ENCODE measurements around the gene LRRN1. TPM values are rescaled to one million over a fixed set of nuclear protein-coding genes. Genes with fewer than 3 reads are reported as not detected.

Gene LRRN1
- total and polyA plus RNA-seq, 2 of the 4 experiments (the other 2 are of a cell fraction), result 0.18 to 0.41 TPM

GRCh38 chr3:3825035-3825434, 25.8 kb downstream of the LRRN1 start:
- dilution Hi-C loops (cut with HindIII; ENCODE audit: low sequenced_read_pairs, unreplicated experiment), result no loop called here
- H4K91ac ChIP-seq (ENCODE audit: insufficient read depth, low read depth, low read length), result no peak overlapping the region
- no peaks in the 10 kb centered on the region for H3K36me3 ChIP-seq (ENCODE audit: control insufficient read depth, insufficient read depth, low read length)
- H4K5ac ChIP-seq (ENCODE audit: low read depth, low read length), result no peak overlapping the region
- H4K20me1 ChIP-seq (ENCODE audit: insufficient read depth, low read length), result no peaks in the 10 kb centered on the region
- intact Hi-C loops (cut with micrococcal nuclease), result no loop called here
- BruUV-seq (replicated peaks), result no TSS peak
- no peak overlapping the region for H3K56ac ChIP-seq (ENCODE audit: extremely low read depth, insufficient read depth, low read length)
- in situ Hi-C loops (cut with MboI; ENCODE audit: low sequenced_read_pairs), result no loop called here
- H2AK9ac ChIP-seq (replicated peaks; ENCODE audit: low read depth, low read length, poor library complexity), result no peak overlapping the region
- H2BK5ac ChIP-seq (ENCODE audit: low read depth, low read length, poor library complexity, severe bottlenecking), result no peak overlapping the region
- TF ChIP-seq CTCF (conservative IDR thresholded peaks at IDR 0.05; ENCODE audit: low read depth, low read length) (no peak), FOS (IDR thresholded peaks at IDR 0.05; ENCODE audit: low read depth, low read length) (no peak), RAD21 (IDR thresholded peaks at IDR 0.05; ENCODE audit: low read length) (no peak), MXI1 (IDR thresholded peaks at IDR 0.05; ENCODE audit: borderline replicate concordance, low read depth, low read length) (no peak), USF2 (IDR thresholded peaks at IDR 0.05; ENCODE audit: low read depth, low read length) (no peak), SMC3 (IDR thresholded peaks at IDR 0.05; ENCODE audit: low read depth, low read length) (no peak), CEBPB (IDR thresholded peaks at IDR 0.05; ENCODE audit: low read depth, low read length) (no peak), NFE2L2 (IDR thresholded peaks at IDR 0.05; ENCODE audit: low read depth, low read length) (no peak), MAFK (IDR thresholded peaks at IDR 0.05; ENCODE audit: low read depth, low read length) (no peak), RCOR1 (IDR thresholded peaks at IDR 0.05; ENCODE audit: insufficient replicate concordance, low read length) (no peak), CHD1 (IDR thresholded peaks at IDR 0.05; ENCODE audit: low read depth, low read length) (no peak), BHLHE40 (IDR thresholded peaks at IDR 0.05; ENCODE audit: low read depth, low read length) (no peak)
- no peak overlapping the region for H2AFZ ChIP-seq (replicated peaks; ENCODE audit: low read length, poor library complexity)
- H3K4me2 ChIP-seq (ENCODE audit: low read depth, low read length), result no peak overlapping the region
- ChIA-PET POLR2A (ENCODE audit: unreplicated experiment) (no interaction called here), CTCF (no interaction called here)
- no peak overlapping the region for H3K27ac ChIP-seq (ENCODE audit: insufficient read depth, low read length)
- H2AK5ac ChIP-seq (ENCODE audit: low read depth, low read length), result no peak overlapping the region
- H3K27me3 ChIP-seq (ENCODE audit: control insufficient read depth, insufficient read depth, low read length), result no peaks in the 10 kb centered on the region
- WGBS, 2 experiments (ENCODE audit: extremely low coverage in 2 of 2, insufficient read length in 1 of 2), result 20% methylated on average over 1 of the region's 3 CpGs; no CpG with 5 or more reads in 1 of the 2 experiments
- H2BK20ac ChIP-seq (ENCODE audit: low read depth, low read length), result no peak overlapping the region
- H3K14ac ChIP-seq (replicated peaks; ENCODE audit: low read depth, low read length), result no peak overlapping the region
- H2BK15ac ChIP-seq (ENCODE audit: low read depth, low read length), result no peak overlapping the region
- no peak overlapping the region for H3K9ac ChIP-seq (ENCODE audit: low read depth, low read length)
- no peak for DNase-seq
- no peaks in the 10 kb centered on the region for H3K4me1 ChIP-seq (ENCODE audit: control insufficient read depth, insufficient read depth, low read length)
- H3K79me1 ChIP-seq (ENCODE audit: low read depth in 1 of 2, low read length in 2 of 2), result no peaks in the 10 kb centered on the region
- no peak overlapping the region for H3K4me3 ChIP-seq (ENCODE audit: insufficient read depth, low read depth, low read length)
- no peak overlapping the region for H3K4ac ChIP-seq (ENCODE audit: low read depth, low read length)
- H3K9me1 ChIP-seq (ENCODE audit: insufficient read depth, low read length), result no peaks in the 10 kb centered on the region
- no peak overlapping the region for H2BK120ac ChIP-seq (ENCODE audit: low read depth, low read length)
- H4K8ac ChIP-seq (ENCODE audit: low read depth in 2 of 2, low read length in 2 of 2), result no peak overlapping the region
- H3K9me3 ChIP-seq (ENCODE audit: control insufficient read depth, insufficient read depth, low read length), result peaks cover 7% of the 10 kb centered on the region
- no peak overlapping the region for H3K23ac ChIP-seq (ENCODE audit: low read depth, low read length)
- H3K18ac ChIP-seq (ENCODE audit: low read depth, low read length), result no peak overlapping the region
- ATAC-seq (ENCODE audit: low read depth), result no peak

Data from IMR-90 (cell line).